A549 treated with CORT108297 at 1 μM for 4 hours (cell line): ENCODE measurements around the gene SHISA4. TPM values are rescaled to one million over a fixed set of nuclear protein-coding genes. Genes with fewer than 3 reads are reported as not detected.

Experiments used
- total RNA-seq: library from RNA; stranded (reverse); fragments of 200-300 nt; extraction: Qiagen RNA extraction; gene quantifications from 5 replicates; pipeline ENCODE4 v1.2.3, GENCODE V29; 2022

SHISA4 gene, protein sequence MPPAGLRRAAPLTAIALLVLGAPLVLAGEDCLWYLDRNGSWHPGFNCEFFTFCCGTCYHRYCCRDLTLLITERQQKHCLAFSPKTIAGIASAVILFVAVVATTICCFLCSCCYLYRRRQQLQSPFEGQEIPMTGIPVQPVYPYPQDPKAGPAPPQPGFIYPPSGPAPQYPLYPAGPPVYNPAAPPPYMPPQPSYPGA
- total RNA-seq: 10.7 to 19.4 TPM (median 17.9 TPM) in 5 replicates

DNA sequence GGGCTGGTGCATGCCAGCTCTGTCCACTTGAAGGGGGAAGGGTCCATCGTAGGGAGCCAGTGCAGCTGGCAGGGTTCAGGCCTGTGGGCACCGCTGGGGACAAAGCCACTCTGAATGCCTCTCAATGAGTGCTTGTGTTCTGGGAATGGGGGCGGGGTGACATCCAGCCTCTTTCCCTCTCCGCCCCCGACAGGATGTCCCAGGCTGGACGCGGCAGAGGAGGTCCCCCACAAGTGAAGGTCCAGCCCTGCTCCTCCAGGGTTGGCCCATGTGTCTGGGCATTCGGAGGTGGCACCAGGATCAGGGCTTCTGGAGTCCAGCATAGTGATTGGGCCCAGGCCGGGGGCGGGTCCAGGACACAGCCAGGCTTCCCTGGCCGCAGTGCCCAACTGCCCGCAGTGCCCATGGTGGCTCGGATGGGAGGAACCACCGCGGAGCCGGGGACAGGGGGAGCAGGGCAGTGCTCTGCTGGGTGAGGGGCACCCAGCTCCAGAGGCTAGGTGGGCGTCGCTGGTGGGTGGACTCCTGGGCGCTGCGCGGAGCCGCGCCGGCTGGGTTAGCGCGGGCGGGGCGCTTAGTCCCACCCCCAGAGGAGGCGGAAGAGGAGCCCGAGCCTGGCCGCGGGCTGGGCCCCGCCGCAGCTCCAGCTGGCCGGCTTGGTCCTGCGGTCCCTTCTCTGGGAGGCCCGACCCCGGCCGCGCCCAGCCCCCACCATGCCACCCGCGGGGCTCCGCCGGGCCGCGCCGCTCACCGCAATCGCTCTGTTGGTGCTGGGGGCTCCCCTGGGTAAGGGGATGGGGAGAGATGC lies at the start of gene SHISA4:
Gene SHISA4 (plus strand): TSS at position 617 of the 808 bp plus-strand sequence. CDS start 97 bp downstream, at position 714.

Other genes starting within 250 kb of the SHISA4 start
- 24.9 to 42.6 TPM (median 41.7 TPM) in 5 replicates for gene IPO9, start 59.7 kb upstream of the SHISA4 start, total RNA-seq
- gene LMOD1, start 57.6 kb downstream of the SHISA4 start, total RNA-seq: not detected in 5 replicates
- 93.4 to 156 TPM (median 98.8 TPM) in 5 replicates for gene TIMM17A, start 66.6 kb downstream of the SHISA4 start, total RNA-seq
- gene RNPEP, start 93.8 kb downstream of the SHISA4 start, total RNA-seq: 85.6 to 92.9 TPM (median 88.3 TPM) in 5 replicates
- gene ELF3, start 121.7 kb downstream of the SHISA4 start, total RNA-seq: 183 to 288 TPM (median 257 TPM) in 5 replicates
- gene GPR37L1, start 234.0 kb downstream of the SHISA4 start, total RNA-seq: 0.10 to 0.19 TPM (median 0.16 TPM) in 5 replicates